HK-2 (cell line): Measurements from ENCODE around the gene KRT10.

Experiments
- DNase-seq: peaks from one replicate; pipeline ENCODE4 v3.0.0-alpha.2; 2018; ENCODE audit not compliant: unreplicated experiment

Gene KRT10

GRCh38 chr17:40803617-40804082 lies 18.8 kb downstream of the KRT10 start:
- DNase-seq = peak; percentile 83

- DNase-seq = no peak
Observed at GRCh38 chr17:40801157-40801556, 21.3 kb downstream of the KRT10 start.

- no peak for DNase-seq
Observed at GRCh38 chr17:40800381-40800780, 22.0 kb downstream of the KRT10 start.

- no peak for DNase-seq
Observed at GRCh38 chr17:40799859-40800258, 22.6 kb downstream of the KRT10 start, which contains the start of gene KRT28. Gene KRT28, minus strand, starts transcription at chr17:40799959. Its CDS starts 66 bp downstream, at chr17:40799893.

GRCh38 chr17:40796846-40797245 lies 25.6 kb downstream of the KRT10 start:
- DNase-seq = no peak

GRCh38 chr17:40795019-40795667 lies 27.3 kb downstream of the KRT10 start:
- DNase-seq = no peak

- no peak for DNase-seq
Observed at GRCh38 chr17:40794466-40794865, 27.9 kb downstream of the KRT10 start.

GRCh38 chr17:40793832-40794231 lies 28.6 kb downstream of the KRT10 start:
- no peak for DNase-seq

- no peak for DNase-seq
Observed at GRCh38 chr17:40791787-40792436, 30.5 kb downstream of the KRT10 start.

GRCh38 chr17:40791111-40791510 lies 31.3 kb downstream of the KRT10 start:
- no peak for DNase-seq

GRCh38 chr17:40782450-40782849 lies 40.0 kb downstream of the KRT10 start, which contains the start of gene KRT27:
Gene KRT27, minus strand, starts transcription at chr17:40782550. Its CDS starts 57 bp downstream, at chr17:40782493.
- no peak for DNase-seq

- DNase-seq = no peak
Observed at GRCh38 chr17:40779181-40779909, 43.1 kb downstream of the KRT10 start.

GRCh38 chr17:40778461-40778860 lies 44.0 kb downstream of the KRT10 start:
- no peak for DNase-seq

GRCh38 chr17:40777971-40778370 lies 44.4 kb downstream of the KRT10 start:
- DNase-seq = no peak

GRCh38 chr17:40777459-40777858 lies 45.0 kb downstream of the KRT10 start:
- no peak for DNase-seq

GRCh38 chr17:40775945-40776344 lies 46.5 kb downstream of the KRT10 start:
- DNase-seq = no peak

GRCh38 chr17:40772101-40772500 lies 50.3 kb downstream of the KRT10 start, which contains the start of gene KRT26:
Gene KRT26, minus strand, starts transcription at chr17:40772201. Its CDS starts 88 bp downstream, at chr17:40772113.
- DNase-seq = no peak
